Stomach (tissue), 9 donors: ENCODE data around the gene NPFF. TPM values are rescaled to one million over a fixed set of nuclear protein-coding genes. Genes with fewer than 3 reads are reported as not detected.

Experiments
- DNase-seq, 2 donors: peaks; one replicate each; pipeline versions ENCODE4 v3.0.0 to v3.0.0-alpha.2; 2013 to 2019
- H3K27ac ChIP-seq, 5 donors: fragments of 200-600 bp in 4 of 5; sonication (generic) in 4 of 5; one replicate each; pipeline ENCODE4 v1.5.1; 2013 to 2019; ENCODE audit warnings: mild to moderate bottlenecking in 1 of 5, moderate library complexity in 1 of 5
- H3K27me3 ChIP-seq, 3 donors: fragments of 200-600 bp; sonication (generic); one replicate each; pipeline ENCODE4 v1.5.1; 2017 to 2019; ENCODE audit warnings: mixed run types in 1 of 3
- H3K36me3 ChIP-seq, 4 donors: fragments of 200-600 bp; sonication (generic); 1 replicate in 3 of 4; 2 replicates in 1 of 4; pipeline ENCODE4 v1.5.1; 2016 to 2019
- H3K4me1 ChIP-seq, 4 donors: fragments of 200-600 bp; sonication (generic); one replicate each; pipeline ENCODE4 v1.5.1; 2016 to 2019
- H3K4me3 ChIP-seq, 4 donors: fragments of 200-600 bp; sonication (generic) in 3 of 4; one replicate each; pipeline ENCODE4 v1.5.1; 2016 to 2019; ENCODE audit warnings: mild to moderate bottlenecking in 1 of 4
- H3K9me3 ChIP-seq, 4 donors: fragments of 200-600 bp; sonication (generic); one replicate each; pipeline ENCODE4 v1.5.1; 2016 to 2019
- CTCF ChIP-seq, 7 experiments: fragments of 450-650 bp in 4 of 7; fragments of 200-600 bp in 3 of 7; sonication (generic) in 3 of 7; IDR thresholded peaks; one replicate each; pipeline ENCODE4 v1.5.1; 2016 to 2019; ENCODE audit warnings: antibody characterized with exemption in 7 of 7, control low read depth in 2 of 7, mild to moderate bottlenecking in 1 of 7
- EP300 ChIP-seq: sonication (generic); formaldehyde crosslinking; IDR thresholded peaks from one replicate; pipeline ENCODE4 v1.6.1; 2017; ENCODE audit warnings: antibody characterized with exemption
- POLR2A ChIP-seq, 4 donors: fragments of 450-650 bp; IDR thresholded peaks; one replicate each; pipeline ENCODE4 v1.6.1; 2016; ENCODE audit warnings: antibody characterized with exemption in 4 of 4, control low read depth in 2 of 4, mild to moderate bottlenecking in 1 of 4, moderate library complexity in 1 of 4
- POLR2AphosphoS5 ChIP-seq, 3 donors: sonication (generic); formaldehyde crosslinking; IDR thresholded peaks; one replicate each; pipeline ENCODE4 v1.6.1; 2016; ENCODE audit warnings: antibody characterized with exemption in 3 of 3
- WGBS, 5 donors: extraction: QIAGEN DNeasy Blood & Tissue Kit in 3 of 5; methylation state at CpG; one replicate each; pipeline versions ENCODE4 v1.1.5 to v1.1.7; 2013 to 2018; 5-methylcytosine and 5-hydroxymethylcytosine counted together
- intact Hi-C: fragments of 100-400 bp; cut with DNase I; formaldehyde crosslinking; loops from one replicate; pipeline ENCODE4 v1.15.1; 2023; ENCODE audit warnings: low total_unique reads
- polyA plus RNA-seq, 3 donors: library from polyadenylated mRNA; stranded (reverse); fragments of 200-250 nt; gene quantifications; one replicate each; pipeline ENCODE4 v1.2.3, GENCODE V29; 2013
- small RNA-seq, 4 donors: library from RNA; depleted of rRNA; stranded (forward); fragments of <200 nt; gene quantifications; one replicate each; pipeline ENCODE3, GENCODE V24; 2016
- total RNA-seq, 5 donors: library from RNA; depleted of rRNA; stranded (reverse); fragments of >200 nt; gene quantifications; one replicate each; pipeline versions ENCODE4 v1.1.0 to v1.2.3, GENCODE V29; 2014 to 2016
- donor health status: healthy with polysubstance abuse.
- donor health status: Bipolar disorder and iron deficiency.
- donor health status: healthy.

NPFF gene
- total and polyA plus RNA-seq, 8 donors = not detected

GRCh38 chr12:53461591-53461990 lies 45.7 kb downstream of the NPFF start:
- Histone ChIP-seq H3K27ac (no peak overlapping the region), H3K9me3 (no peaks in the 10 kb centered on the region), H3K36me3 (peaks cover 100% of the 10 kb centered on the region in 4 donors), H3K4me3 (no peak overlapping the region), H3K4me1 (peaks cover 16 to 92% (median 49%) of the 10 kb centered on the region in 4 donors), H3K27me3 (no peaks in the 10 kb centered on the region)
- intact Hi-C loops = loop anchor here (10.0 kb wide), 1 partner anchor 53 kb away; no protein-coding TSS in a partner anchor
- TF ChIP-seq POLR2A (IDR thresholded peaks at IDR 0.05) = no peak
- TF ChIP-seq EP300 = no peak
- TF ChIP-seq CTCF (IDR thresholded peaks at IDR 0.05) = no peak
- TF ChIP-seq POLR2AphosphoS5 (IDR thresholded peaks at IDR 0.05) = no peak
- 70 to 82% (median 73%) methylated on average over 8 of the region's 8 CpGs for WGBS, 5 donors
- no peak for DNase-seq

GRCh38 chr12:53461059-53461458 lies 46.2 kb downstream of the NPFF start:
- WGBS, 5 donors = 68 to 82% (median 73%) methylated on average over 3 of the region's 3 CpGs
- TF ChIP-seq POLR2A (IDR thresholded peaks at IDR 0.05) (peak in 1 of 4 donors; percentile 21), POLR2AphosphoS5 (IDR thresholded peaks at IDR 0.05) (no peak)
- H3K9me3 ChIP-seq = no peaks in the 10 kb centered on the region
- H3K27me3 ChIP-seq = no peaks in the 10 kb centered on the region
- peak overlapping the region in 1 of 5 donors; percentile 11 for H3K27ac ChIP-seq
- intact Hi-C loops = loop anchor here (10.0 kb wide), 1 partner anchor 54 kb away; no protein-coding TSS in a partner anchor
- DNase-seq = no peak
- peaks cover 100% of the 10 kb centered on the region in 4 donors for H3K36me3 ChIP-seq
- H3K4me3 ChIP-seq = no peak overlapping the region
- peaks cover 16 to 92% (median 51%) of the 10 kb centered on the region in 4 donors for H3K4me1 ChIP-seq

- peaks cover 19 to 92% (median 50%) of the 10 kb centered on the region in 4 donors for H3K4me1 ChIP-seq
- no peak for DNase-seq
- TF ChIP-seq POLR2AphosphoS5 (IDR thresholded peaks at IDR 0.05) = no peak
- no peak for TF ChIP-seq POLR2A (IDR thresholded peaks at IDR 0.05)
- no peak for TF ChIP-seq CTCF (IDR thresholded peaks at IDR 0.05)
- no peak for TF ChIP-seq EP300
- no peaks in the 10 kb centered on the region for H3K27me3 ChIP-seq
- WGBS, 5 donors = 58 to 77% (median 62%) methylated on average over 4 of the region's 4 CpGs
- no peak overlapping the region for H3K4me3 ChIP-seq
- intact Hi-C loops = no loop called here
- H3K36me3 ChIP-seq = peaks cover 99 to 100% (median 100%) of the 10 kb centered on the region in 4 donors
- no peaks in the 10 kb centered on the region for H3K9me3 ChIP-seq
- H3K27ac ChIP-seq = no peak overlapping the region
These were observed 48.2 kb downstream of the NPFF start for GRCh38 chr12:53459097-53459496.

Small RNAs within 50 kb of the gene (small RNA-seq; reads per million reads assigned to genes)
- gene AC023509.3 = 0 reads per million in 4 donors

Other genes starting within 250 kb of the NPFF start
- 10 to 100 TPM in 1 of 5 donors, 1 to 10 TPM in 4; 3.3 to 43.2 (median 6.6) TPM for gene ESPL1, start 239.2 kb downstream of the NPFF start, total RNA-seq
- 10 to 100 TPM in 1 of 3 donors, under 1 TPM in 2; 0.15 to 13.1 (median 0.75) TPM for gene ESPL1, start 239.2 kb downstream of the NPFF start, polyA plus RNA-seq
- 100 to 1,000 TPM; 207 to 623 (median 288) TPM for gene PFDN5, start 211.9 kb downstream of the NPFF start, total RNA-seq
- 1,000 to 10,000 TPM; 1,294 to 1,886 (median 1,325) TPM for gene PFDN5, start 211.9 kb downstream of the NPFF start, polyA plus RNA-seq
- gene MYG1, start 207.8 kb downstream of the NPFF start, total RNA-seq = 10 to 100 TPM; 16.0 to 33.9 (median 29.0) TPM
- 100 to 1,000 TPM in 1 of 3 donors, 10 to 100 TPM in 2; 89.5 to 120 (median 98.5) TPM for gene MYG1, start 207.8 kb downstream of the NPFF start, polyA plus RNA-seq
- gene AAAS, start 185.9 kb downstream of the NPFF start, total RNA-seq = 10 to 100 TPM; 22.6 to 59.4 (median 43.3) TPM
- 10 to 100 TPM; 19.7 to 49.7 (median 19.7) TPM for gene AAAS, start 185.9 kb downstream of the NPFF start, polyA plus RNA-seq
- gene SP7, start 171.1 kb downstream of the NPFF start, total RNA-seq = not detected
- gene SP7, start 171.1 kb downstream of the NPFF start, polyA plus RNA-seq = not detected
- 100 to 1,000 TPM in 1 of 5 donors, 10 to 100 TPM in 4; 13.3 to 142 (median 36.8) TPM for gene SP1, start 127.3 kb downstream of the NPFF start, total RNA-seq
- gene SP1, start 127.3 kb downstream of the NPFF start, polyA plus RNA-seq = 10 to 100 TPM; 10.2 to 16.2 (median 12.2) TPM
- gene AMHR2, start 83.6 kb downstream of the NPFF start, total RNA-seq = not detected
- gene AMHR2, start 83.6 kb downstream of the NPFF start, polyA plus RNA-seq = 1 to 10 TPM in 1 of 3 donors, under 1 TPM in 2; 0.23 to 1.8 (median 0.25) TPM
- gene PRR13, start 65.8 kb downstream of the NPFF start, total RNA-seq = 100 to 1,000 TPM in 3 of 5 donors, 10 to 100 TPM in 2; 44.3 to 194 (median 105) TPM
- 100 to 1,000 TPM; 194 to 437 (median 306) TPM for gene PRR13, start 65.8 kb downstream of the NPFF start, polyA plus RNA-seq
- gene PCBP2, start 55.4 kb downstream of the NPFF start, total RNA-seq = 100 to 1,000 TPM; 109 to 509 (median 431) TPM
- 100 to 1,000 TPM; 407 to 714 (median 486) TPM for gene PCBP2, start 55.4 kb downstream of the NPFF start, polyA plus RNA-seq
- 100 to 1,000 TPM in 1 of 5 donors, 10 to 100 TPM in 4; 13.2 to 279 (median 43.3) TPM for gene MAP3K12, start 8.0 kb downstream of the NPFF start, total RNA-seq
- gene MAP3K12, start 8.0 kb downstream of the NPFF start, polyA plus RNA-seq = 1 to 10 TPM; 5.4 to 9.8 (median 6.0) TPM
- gene TARBP2, start 6.2 kb downstream of the NPFF start, total RNA-seq = 10 to 100 TPM in 4 of 5 donors, not detected in 1; 24.0 to 36.5 (median 32.0) TPM
- 10 to 100 TPM; 22.6 to 32.7 (median 27.4) TPM for gene TARBP2, start 6.2 kb downstream of the NPFF start, polyA plus RNA-seq
- gene ATF7, start 118.9 kb upstream of the NPFF start, total RNA-seq = 10 to 100 TPM in 4 of 5 donors, 1 to 10 TPM in 1; 9.0 to 93.4 (median 16.5) TPM
- gene ATF7, start 118.9 kb upstream of the NPFF start, polyA plus RNA-seq = 10 to 100 TPM; 12.9 to 20.9 (median 14.3) TPM
- 100 to 1,000 TPM in 3 of 5 donors, 10 to 100 TPM in 2; 75.0 to 255 (median 241) TPM for gene ATP5MC2, start 168.6 kb upstream of the NPFF start, total RNA-seq
- gene ATP5MC2, start 168.6 kb upstream of the NPFF start, polyA plus RNA-seq = 100 to 1,000 TPM; 517 to 864 (median 543) TPM
- gene CALCOCO1, start 220.0 kb upstream of the NPFF start, total RNA-seq = 100 to 1,000 TPM; 135 to 441 (median 164) TPM
- gene CALCOCO1, start 220.0 kb upstream of the NPFF start, polyA plus RNA-seq = 100 to 1,000 TPM in 1 of 3 donors, 10 to 100 TPM in 2; 60.3 to 102 (median 73.2) TPM
- not detected for gene CISTR, start 244.5 kb upstream of the NPFF start, total RNA-seq
- gene CISTR, start 244.5 kb upstream of the NPFF start, polyA plus RNA-seq = not detected